ENCODE data around the gene OPN3.

DNA sequence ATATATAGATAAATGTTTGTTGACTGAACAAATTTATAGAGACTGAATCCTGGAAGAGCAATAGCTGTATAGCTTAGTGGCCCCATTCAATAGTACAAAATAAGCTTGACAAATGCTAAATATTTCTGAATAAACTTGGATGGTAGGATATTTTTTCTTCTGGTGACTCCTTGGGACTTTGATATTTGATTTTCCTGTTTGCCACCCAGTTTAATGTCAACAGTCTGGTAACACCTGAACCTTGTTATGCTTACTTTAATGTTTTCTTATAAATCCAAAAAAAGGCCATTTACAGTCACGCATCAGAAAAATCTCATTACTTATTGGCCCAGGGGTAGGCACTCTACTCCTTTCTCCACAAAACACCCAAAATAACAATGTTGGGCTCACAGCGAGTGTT, 42.8 kb upstream of the OPN3 start:
- TF ChIP-seq, protein P1, sequence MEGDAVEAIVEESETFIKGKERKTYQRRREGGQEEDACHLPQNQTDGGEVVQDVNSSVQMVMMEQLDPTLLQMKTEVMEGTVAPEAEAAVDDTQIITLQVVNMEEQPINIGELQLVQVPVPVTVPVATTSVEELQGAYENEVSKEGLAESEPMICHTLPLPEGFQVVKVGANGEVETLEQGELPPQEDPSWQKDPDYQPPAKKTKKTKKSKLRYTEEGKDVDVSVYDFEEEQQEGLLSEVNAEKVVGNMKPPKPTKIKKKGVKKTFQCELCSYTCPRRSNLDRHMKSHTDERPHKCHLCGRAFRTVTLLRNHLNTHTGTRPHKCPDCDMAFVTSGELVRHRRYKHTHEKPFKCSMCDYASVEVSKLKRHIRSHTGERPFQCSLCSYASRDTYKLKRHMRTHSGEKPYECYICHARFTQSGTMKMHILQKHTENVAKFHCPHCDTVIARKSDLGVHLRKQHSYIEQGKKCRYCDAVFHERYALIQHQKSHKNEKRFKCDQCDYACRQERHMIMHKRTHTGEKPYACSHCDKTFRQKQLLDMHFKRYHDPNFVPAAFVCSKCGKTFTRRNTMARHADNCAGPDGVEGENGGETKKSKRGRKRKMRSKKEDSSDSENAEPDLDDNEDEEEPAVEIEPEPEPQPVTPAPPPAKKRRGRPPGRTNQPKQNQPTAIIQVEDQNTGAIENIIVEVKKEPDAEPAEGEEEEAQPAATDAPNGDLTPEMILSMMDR (IDR thresholded peaks at IDR 0.05; ENCODE audit: borderline replicate concordance, extremely low read depth, low read length, poor library complexity, severe bottlenecking): no peak
- TF ChIP-seq EZH2 (IDR thresholded peaks at IDR 0.05; ENCODE audit: borderline replicate concordance, low read depth, low read length, severe bottlenecking): no peak
